Measurements from ENCODE around the gene PTCRA. TPM values are rescaled to one million over a fixed set of nuclear protein-coding genes. Genes with fewer than 3 reads are reported as not detected.

The PTCRA gene
- not detected in 2 replicates for total RNA-seq

GRCh38 chr6:42915732-42916131 lies at the start of gene PTCRA:
Gene PTCRA, plus strand, starts transcription at chr6:42916053. Its CDS starts 17 bp downstream, at chr6:42916070.
- Histone ChIP-seq H3K4me1 (ENCODE audit: insufficient read depth, low read length) (peaks cover 10% of the 10 kb centered on the region), H2AFZ (ENCODE audit: low read length) (no peak within 1 kb of the TSS), H3K79me2 (ENCODE audit: insufficient read depth, low read length) (no peaks in the 10 kb centered on the region), H3K4me2 (ENCODE audit: insufficient read depth, low read length) (no peak within 1 kb of the TSS), H4K20me1 (ENCODE audit: insufficient read depth, low read length) (no peaks in the 10 kb centered on the region), H3K27ac (ENCODE audit: low read depth, low read length) (no peak within 1 kb of the TSS), H3K9me3 (ENCODE audit: low read depth, low read length) (no peaks in the 10 kb centered on the region), H3K27me3 (ENCODE audit: insufficient read depth, low read length) (no peaks in the 10 kb centered on the region), H3K4me3 (ENCODE audit: insufficient read depth, low read length) (no peak within 1 kb of the TSS), H3K36me3 (ENCODE audit: insufficient read depth, low read length) (no peaks in the 10 kb centered on the region)
- peak; percentile 72 for DNase-seq (ENCODE audit: insufficient read length, low spot score, missing footprints)
- TF ChIP-seq CTCF (IDR thresholded peaks at IDR 0.05; ENCODE audit: extremely low read depth, low read depth, low read length): no peak

- Histone ChIP-seq H3K4me1 (ENCODE audit: insufficient read depth, low read length) (no peaks in the 10 kb centered on the region), H3K27me3 (ENCODE audit: insufficient read depth, low read length) (no peaks in the 10 kb centered on the region), H3K27ac (ENCODE audit: low read depth, low read length) (no peak overlapping the region), H3K9me3 (ENCODE audit: low read depth, low read length) (no peaks in the 10 kb centered on the region), H3K79me2 (ENCODE audit: insufficient read depth, low read length) (no peaks in the 10 kb centered on the region), H3K4me2 (ENCODE audit: insufficient read depth, low read length) (no peak overlapping the region), H2AFZ (ENCODE audit: low read length) (no peak overlapping the region), H4K20me1 (ENCODE audit: insufficient read depth, low read length) (no peaks in the 10 kb centered on the region), H3K36me3 (ENCODE audit: insufficient read depth, low read length) (peaks cover 8% of the 10 kb centered on the region), H3K4me3 (ENCODE audit: insufficient read depth, low read length) (no peak overlapping the region)
- DNase-seq (ENCODE audit: insufficient read length, low spot score, missing footprints): no peak
- no peak for TF ChIP-seq CTCF (IDR thresholded peaks at IDR 0.05; ENCODE audit: extremely low read depth, low read depth, low read length)
Observed at GRCh38 chr6:42870145-42870936, 45.5 kb upstream of the PTCRA start.

GRCh38 chr6:42871711-42872110 lies 44.1 kb upstream of the PTCRA start:
- H2AFZ ChIP-seq (ENCODE audit: low read length): no peak overlapping the region
- no peak overlapping the region for H3K4me3 ChIP-seq (ENCODE audit: insufficient read depth, low read length)
- peaks cover 5% of the 10 kb centered on the region for H3K36me3 ChIP-seq (ENCODE audit: insufficient read depth, low read length)
- H3K9me3 ChIP-seq (ENCODE audit: low read depth, low read length): no peaks in the 10 kb centered on the region
- no peaks in the 10 kb centered on the region for H4K20me1 ChIP-seq (ENCODE audit: insufficient read depth, low read length)
- TF ChIP-seq CTCF (IDR thresholded peaks at IDR 0.05; ENCODE audit: extremely low read depth, low read depth, low read length): no peak
- no peak for DNase-seq (ENCODE audit: insufficient read length, low spot score, missing footprints)
- no peaks in the 10 kb centered on the region for H3K4me1 ChIP-seq (ENCODE audit: insufficient read depth, low read length)
- no peak overlapping the region for H3K4me2 ChIP-seq (ENCODE audit: insufficient read depth, low read length)
- H3K27ac ChIP-seq (ENCODE audit: low read depth, low read length): no peak overlapping the region
- no peaks in the 10 kb centered on the region for H3K27me3 ChIP-seq (ENCODE audit: insufficient read depth, low read length)
- no peaks in the 10 kb centered on the region for H3K79me2 ChIP-seq (ENCODE audit: insufficient read depth, low read length)

- Histone ChIP-seq H4K20me1 (ENCODE audit: insufficient read depth, low read length) (no peaks in the 10 kb centered on the region), H3K4me3 (ENCODE audit: insufficient read depth, low read length) (no peak overlapping the region), H3K9me3 (ENCODE audit: low read depth, low read length) (no peaks in the 10 kb centered on the region), H3K27ac (ENCODE audit: low read depth, low read length) (no peak overlapping the region), H3K36me3 (ENCODE audit: insufficient read depth, low read length) (no peaks in the 10 kb centered on the region), H3K4me2 (ENCODE audit: insufficient read depth, low read length) (no peak overlapping the region), H2AFZ (ENCODE audit: low read length) (no peak overlapping the region), H3K4me1 (ENCODE audit: insufficient read depth, low read length) (no peaks in the 10 kb centered on the region), H3K27me3 (ENCODE audit: insufficient read depth, low read length) (no peaks in the 10 kb centered on the region), H3K79me2 (ENCODE audit: insufficient read depth, low read length) (no peaks in the 10 kb centered on the region)
- TF ChIP-seq CTCF (IDR thresholded peaks at IDR 0.05; ENCODE audit: extremely low read depth, low read depth, low read length): no peak
- DNase-seq (ENCODE audit: insufficient read length, low spot score, missing footprints): no peak
Observed at GRCh38 chr6:42873313-42873712, 42.5 kb upstream of the PTCRA start.

All from osteoblast (primary cell).